Stimulated activated CD8-positive, alpha-beta memory T cell treated with anti-CD3 and anti-CD28 coated beads, Interleukin-4, amount 100 ng/mL, for 48 hours (primary cell): ENCODE results near the gene RNASET2.

Experiments
- DNase-seq: peaks from one replicate; pipeline ENCODE4 v3.0.0-alpha.2; 2020

Gene RNASET2, protein sequence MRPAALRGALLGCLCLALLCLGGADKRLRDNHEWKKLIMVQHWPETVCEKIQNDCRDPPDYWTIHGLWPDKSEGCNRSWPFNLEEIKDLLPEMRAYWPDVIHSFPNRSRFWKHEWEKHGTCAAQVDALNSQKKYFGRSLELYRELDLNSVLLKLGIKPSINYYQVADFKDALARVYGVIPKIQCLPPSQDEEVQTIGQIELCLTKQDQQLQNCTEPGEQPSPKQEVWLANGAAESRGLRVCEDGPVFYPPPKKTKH

DNA sequence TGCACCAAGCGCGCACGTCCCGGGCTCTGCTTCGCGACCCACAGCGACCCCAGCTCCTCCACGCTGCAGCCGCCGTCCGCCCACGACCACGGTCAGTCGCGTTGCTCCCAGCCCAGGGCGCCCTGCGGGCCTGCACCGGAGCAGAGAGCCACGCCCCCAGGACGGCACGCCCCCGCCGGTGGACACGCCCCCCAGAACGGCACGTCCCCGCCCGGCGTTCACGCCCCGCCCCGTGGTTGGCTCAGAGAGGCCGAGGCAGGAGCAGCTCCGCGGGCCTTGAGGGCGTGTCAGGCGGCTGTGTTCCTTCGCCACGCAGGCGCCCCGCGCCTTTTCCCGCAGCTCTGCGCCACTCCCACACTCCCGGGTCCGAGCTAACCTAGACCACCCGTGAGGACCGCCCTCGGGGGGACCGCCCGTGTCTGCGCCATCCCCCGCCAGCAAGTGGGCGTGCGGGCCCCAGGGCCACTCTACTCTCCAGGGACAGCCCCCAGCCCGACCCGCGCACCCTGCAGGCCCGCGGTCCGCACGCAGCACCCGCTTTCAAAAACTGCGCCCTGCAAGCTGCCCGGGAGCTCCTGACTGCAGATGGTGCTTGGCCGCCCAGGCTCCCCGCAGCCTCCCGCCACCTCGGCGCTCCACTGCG is at the start of gene RNASET2:
RNASET2 (minus strand) TSS at position 107 of the 643 bp plus-strand sequence. CDS start 368 bp downstream, outside the sequence.
- peak; percentile 100 for DNase-seq

DNA sequence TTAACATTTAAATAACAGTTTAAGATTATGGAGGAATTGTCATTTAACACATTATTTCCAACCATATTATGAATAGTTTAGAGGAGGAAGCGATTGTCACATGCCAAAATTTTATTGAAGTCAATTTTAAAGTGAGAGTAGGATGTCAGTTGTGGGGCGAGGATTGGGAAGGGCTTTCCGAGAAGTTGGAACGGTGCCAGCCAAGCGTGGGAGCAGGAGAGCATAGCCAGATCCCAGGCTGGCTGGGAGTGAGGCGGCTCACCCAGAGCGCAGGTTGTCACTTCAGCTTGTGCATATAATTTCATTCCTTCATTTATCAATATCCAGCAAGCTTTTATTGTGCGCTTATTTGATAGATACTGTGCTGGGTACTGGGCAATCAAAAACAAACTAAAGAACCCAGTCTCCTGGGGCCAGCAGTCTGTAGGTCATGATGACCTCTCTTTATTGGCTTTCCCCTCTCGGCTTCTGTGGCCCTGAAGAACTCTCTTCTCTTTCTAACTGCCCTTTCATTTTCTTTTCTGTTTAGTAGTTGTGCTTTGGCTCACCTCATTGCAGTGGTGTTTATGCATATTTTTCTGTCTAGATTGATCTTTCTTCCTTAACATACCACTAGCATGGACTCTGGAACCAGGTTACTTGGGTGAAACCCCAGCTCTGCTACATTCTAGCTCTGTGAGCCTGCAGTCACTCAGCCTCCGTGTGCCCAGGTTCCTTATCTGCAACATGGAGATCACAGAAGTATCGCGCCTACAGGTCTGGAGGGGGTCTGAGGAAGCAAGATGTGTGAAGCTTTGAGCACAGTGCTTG is 49.2 kb upstream of the RNASET2 start:
- DNase-seq: no peak

- no peak for DNase-seq
Measured at GRCh38 chr6:167000759-167001158, 44.4 kb upstream of the RNASET2 start.

GRCh38 chr6:166999884-167000253 is 43.5 kb upstream of the RNASET2 start:
- DNase-seq: no peak

DNA sequence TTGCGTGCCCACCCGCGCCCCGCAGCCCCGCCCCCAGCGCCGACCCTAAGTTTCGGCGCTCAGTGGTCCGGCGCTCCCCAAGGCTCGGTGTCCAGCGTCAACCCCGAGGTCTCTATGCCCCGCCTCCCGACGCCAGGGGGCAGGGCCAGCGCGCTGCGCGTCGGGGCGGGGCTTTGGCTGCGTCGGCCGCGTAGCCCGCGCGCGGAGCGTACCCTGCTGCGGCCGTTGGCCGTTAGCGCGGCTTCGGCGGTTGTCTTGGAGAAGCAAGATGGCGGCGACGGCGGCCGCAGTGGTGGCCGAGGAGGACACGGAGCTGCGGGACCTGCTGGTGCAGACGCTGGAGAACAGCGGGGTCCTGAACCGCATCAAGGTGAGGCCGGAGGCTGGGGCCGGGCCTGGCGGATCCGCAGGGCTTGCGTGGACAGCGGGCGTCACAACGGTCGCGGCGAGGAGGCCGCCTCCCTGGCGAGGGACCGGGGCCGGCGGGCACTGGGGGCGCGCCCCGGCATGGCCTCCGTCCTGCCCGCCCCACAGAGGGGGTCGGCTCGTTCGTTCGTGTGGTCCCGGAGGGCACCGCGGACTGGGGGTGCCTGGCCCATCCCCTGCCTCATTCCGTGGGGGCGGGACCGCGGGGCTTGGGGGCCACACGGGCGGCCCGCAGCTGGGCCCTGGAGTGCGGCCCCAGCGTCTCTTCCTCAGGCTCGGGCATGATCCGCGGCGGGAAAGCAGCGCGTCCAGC is 43.0 kb upstream of the RNASET2 start, which contains the start of gene CEP43:
CEP43 (plus strand) TSS at position 253 of the 739 bp plus-strand sequence; CDS start at position 269, 16 bp downstream.
- DNase-seq: peak; percentile 92

DNA sequence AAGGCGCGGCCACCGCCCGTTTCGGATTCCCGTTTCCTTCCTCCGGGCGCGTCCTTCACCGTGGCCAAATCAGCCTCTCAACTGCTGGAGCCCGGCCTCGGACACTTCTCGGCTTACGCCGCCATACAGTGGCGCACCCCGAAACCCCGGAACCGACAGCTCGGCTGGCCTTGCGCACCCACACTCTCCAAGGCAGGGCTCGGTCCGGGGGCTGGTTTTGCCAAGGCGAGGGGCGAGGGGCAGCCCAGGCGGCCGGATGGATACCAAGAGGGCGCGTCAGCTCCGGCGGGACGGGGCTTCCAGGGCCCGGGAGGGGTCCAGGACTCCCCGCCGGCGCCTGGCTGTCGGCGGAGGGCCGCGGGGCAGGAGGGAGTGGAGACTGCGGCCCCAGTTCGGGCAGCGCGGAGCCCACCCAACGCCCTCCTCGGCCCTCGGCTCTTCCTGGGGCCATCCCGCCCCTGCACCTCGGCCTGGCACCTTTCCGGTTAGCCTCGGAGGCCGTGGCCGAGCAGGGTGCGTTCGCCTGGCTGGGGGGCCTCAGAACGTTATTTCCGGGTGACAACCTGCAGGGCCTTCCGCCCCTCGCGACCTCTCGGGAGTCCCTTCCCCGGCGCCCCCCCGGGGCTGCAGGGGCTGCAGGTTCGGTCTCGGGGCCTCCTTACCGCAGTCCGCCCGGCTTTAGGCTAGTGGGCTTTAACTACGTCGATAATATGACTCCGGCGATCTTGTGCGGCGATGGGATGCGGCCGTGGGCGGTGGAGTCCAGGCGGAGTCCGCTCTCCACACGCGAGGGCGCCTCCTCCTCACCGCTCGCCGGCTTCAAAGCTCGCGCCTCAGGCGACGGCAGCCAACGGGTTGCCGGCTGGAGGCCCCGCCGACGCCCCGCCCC is 42.1 kb upstream of the RNASET2 start:
- DNase-seq: peak; percentile 42

DNA sequence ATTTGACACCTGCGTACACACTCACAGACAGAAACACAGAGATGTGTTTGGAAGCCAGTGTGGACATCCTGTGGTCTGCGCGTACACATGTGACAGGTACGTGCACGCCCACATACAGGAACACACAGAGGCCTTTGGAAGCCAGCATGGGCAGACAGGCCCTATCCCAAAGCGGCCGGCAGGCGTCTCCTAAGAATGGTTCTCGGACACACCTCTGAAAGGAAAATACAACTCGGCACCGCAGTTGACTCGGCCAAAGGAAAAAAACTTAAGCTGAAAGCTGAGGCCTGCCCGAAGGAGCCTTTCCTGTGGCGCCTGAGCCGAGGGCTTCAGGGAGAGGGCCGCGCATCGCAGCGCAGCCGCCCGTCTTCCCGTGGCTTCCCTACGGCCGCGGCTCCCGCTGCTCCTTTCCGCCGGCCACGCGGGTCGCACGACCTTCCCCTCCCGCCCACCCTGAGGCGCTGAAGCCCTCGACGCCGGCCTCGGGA is 41.5 kb upstream of the RNASET2 start:
- DNase-seq: peak; percentile 68

DNA sequence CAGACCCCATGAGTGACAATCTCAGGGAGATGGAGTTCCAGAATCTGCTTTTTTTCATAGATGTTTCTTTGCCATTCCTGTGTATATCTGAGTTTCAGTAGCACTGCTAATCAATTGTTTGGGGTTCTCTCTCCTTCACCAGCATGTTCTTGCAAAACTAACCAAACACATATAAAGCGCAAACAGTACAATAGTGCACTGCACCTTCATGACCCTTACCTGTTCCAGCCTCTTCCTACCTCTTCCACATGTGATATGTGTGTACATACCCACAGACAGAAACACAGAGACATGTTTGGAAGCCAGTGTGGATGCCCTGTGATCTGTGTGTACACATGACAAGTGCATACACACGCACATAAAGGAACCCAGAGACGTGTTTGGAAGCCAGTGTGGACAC is 41.0 kb upstream of the RNASET2 start:
- DNase-seq: no peak

DNA sequence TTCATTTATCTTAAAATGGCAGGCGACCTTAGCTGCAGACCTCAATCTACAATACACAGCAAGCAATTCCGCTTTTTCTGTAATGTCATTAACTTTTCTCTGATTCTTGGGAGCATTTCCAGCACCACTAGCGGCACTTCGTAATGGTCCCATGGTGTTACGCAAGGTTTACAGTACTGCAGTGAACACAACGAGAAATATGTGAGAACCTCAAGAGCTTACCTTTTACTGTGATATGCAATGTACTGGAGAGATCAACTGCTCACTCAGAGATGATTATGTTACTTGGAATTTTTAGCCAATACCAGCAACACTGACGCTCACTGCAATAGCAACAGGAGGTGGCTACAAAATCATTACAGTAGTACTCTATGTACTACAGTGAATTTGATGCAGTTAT is 40.1 kb upstream of the RNASET2 start:
- DNase-seq: no peak

DNA sequence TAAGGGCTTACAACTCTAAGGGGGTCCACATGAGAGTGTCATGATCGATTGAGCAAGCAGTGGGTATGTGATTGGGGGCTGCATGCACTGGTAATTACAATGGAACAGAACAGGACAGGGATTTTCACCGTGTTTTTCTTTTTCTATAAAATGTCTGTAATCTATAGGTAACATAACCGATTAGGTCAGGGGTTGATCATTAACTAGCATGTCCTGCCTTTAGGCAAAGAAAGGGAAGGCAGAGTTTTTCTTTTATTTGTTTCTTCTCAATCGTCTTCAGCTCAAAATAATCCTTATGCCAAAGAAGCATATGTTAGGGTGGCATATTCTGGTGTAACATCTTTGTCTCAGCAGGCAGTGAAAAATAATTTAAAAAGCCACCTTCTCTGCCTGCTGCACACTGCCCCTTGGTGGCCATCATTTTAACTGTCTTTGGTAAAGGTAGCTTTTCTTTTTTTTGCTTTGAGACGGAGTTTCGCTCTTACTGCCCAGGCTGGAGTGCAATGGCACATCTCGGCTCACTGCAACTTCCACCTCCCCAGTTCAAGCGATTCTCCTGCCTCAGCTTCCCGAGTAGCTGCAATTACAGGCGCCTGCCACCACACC is 33.2 kb upstream of the RNASET2 start:
- DNase-seq: peak; percentile 42

DNA sequence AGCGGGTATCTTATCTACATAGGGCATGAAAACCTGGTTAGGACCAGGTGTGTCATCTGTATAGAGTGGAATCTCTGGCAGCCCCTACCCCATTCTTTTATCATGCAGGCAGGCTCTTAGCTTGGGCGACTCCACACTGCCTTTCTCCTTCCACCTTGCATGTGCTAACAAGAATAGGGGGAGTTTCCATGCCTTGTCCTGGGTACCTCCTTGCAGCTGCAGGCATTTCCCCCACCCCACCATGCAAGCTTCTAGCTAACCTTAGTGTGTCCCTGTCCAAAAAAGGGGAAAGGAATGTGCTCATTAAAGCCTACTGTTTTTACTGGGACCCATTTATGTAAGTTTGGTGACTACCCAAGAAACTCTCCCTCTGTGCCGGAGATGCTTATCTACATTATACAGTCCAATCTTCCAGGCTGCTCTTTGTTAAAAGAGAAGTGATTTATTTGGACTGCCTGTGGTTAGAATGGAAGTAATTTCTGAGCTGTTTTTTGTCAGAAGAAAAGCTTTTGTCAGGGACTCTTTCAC is 32.4 kb upstream of the RNASET2 start:
- DNase-seq: no peak

- DNase-seq: no peak
Measured at GRCh38 chr6:166987930-166988329, 31.6 kb upstream of the RNASET2 start.

- DNase-seq: no peak
Measured at GRCh38 chr6:166987448-166987847, 31.1 kb upstream of the RNASET2 start.

DNA sequence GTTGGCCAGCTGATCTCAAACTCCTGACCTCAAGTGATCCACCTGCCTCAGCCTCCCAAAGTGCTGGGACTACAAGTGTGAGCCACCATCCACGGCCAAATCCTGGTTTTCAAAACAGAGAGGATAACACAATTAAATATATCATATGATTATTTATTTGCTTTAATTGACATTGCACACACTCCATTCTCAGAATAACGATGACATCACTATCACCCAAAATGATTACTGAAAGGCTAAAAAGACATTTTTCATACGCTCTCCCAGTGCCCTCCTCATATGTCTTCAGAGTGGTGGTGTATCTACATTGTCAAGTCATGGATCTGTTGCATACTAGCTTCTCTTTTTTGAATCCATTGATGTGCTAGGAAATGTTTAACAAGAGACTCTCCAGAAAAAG is 24.4 kb upstream of the RNASET2 start:
- DNase-seq: no peak

DNA sequence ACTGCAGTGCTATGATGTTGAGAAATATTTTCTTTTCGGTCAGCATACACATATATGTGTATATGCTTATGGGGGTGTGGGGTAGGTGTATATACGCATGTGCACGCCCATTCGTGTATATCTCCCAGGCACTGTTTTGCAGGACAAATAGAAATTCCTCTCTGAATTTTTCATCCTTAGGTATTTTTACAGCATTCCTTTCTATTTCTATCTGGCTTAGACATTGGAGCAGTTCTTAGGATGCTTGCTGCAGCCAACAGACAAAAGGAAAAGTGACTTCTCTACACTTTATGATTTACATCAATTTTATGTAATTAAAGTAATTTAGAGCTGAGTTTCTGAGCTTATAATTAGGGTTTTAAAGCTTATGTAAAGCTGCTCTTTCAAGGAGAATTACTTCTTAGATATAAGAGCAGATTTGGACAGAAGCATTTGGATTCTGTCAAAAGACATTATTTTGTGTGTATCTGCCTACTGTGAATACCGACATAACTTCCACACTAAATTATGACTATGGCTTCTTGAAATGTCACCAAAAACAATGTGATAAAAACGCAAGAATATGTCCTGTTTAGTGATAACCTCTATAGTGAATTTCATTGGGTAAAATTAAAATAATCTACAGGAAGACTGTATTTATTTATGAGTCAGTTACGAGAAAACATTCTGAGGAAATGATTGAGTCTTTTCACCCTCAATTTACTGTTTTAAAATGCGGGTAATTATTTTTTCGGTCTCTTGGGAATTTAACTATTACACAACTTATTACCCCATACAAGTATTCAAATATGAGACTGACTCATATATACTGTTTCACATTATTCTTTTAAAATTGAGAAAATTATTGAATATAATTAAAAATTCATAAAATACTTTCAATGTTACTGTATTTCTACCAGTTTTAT is 21.5 kb upstream of the RNASET2 start:
- no peak for DNase-seq

GRCh38 chr6:166976636-166977035 is 20.3 kb upstream of the RNASET2 start:
- DNase-seq: no peak

DNA sequence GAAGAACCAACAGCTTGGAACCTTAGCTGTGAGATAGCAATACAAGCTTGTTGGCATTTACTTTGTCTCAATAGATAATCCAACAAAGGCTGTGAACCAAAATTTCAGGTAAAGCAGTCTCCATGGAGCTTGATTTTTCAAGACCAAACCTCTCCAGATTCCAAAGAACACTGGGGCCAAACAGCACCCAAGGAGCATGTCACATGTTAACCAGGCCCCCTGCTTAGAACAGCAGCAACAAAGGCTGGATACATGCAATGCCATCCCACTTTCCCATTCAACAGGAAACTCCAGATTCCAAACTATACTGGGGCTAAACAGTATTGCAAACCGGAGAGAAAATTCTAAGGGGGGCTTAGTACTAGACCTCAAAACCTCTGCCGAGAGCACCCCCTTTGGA is 15.8 kb upstream of the RNASET2 start:
- no peak for DNase-seq

DNA sequence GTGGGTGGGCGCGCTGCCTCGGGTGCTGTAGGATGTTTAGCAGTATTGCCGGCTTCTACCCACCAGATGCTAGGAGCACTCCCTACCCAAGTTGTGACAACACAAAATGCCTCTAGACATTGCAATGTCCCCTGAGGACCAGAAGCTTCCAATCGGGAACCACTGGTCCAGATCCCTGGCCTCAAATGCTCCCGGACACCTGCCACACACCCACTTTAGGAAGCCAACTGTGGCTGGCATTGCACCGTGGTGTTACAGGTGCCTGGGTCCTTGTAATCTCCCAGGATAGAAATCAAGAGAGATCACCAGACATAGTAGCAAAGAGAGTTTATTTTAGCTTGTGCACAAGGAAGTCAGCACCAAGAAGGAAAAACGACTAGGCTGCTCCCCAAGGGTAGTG is 14.9 kb upstream of the RNASET2 start:
- no peak for DNase-seq

DNA sequence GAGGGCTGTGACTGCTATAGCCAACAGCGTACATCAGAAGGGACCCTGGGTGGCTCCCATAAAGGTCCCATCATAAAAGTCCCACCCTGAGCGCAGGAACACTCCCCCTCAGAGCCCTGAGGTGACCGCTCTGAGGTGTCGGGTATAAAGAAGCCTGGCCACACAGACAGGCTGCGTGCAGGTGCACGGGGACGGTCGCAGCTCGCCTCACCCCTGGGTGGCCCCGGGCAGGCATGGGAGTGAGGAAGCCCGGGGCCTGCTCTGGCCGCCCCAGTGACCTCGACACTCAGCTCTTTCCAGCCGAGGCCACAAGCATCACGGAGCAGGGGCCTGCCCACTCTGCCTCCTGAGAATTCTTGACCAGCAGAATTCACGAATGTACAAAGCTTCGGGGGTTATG is 14.4 kb upstream of the RNASET2 start:
- DNase-seq: no peak

DNA sequence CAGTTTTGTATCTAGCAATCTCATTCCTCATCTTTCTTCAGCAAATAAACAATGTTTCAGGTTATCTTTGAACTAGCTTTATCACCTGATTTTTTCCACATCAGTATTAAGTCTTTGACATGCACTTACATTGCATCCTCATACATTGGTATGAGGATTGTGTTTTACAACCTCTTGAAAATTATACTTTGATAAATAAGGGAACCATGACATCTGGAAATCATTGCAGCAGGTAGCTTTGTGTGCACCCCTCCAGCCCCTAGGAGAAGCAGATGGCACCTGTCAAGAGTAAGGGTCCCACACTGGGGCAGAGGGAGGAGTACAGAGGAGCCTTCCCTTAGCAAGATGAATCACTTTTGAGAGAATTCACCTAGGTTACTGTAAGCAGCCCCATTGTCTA is 13.7 kb upstream of the RNASET2 start:
- no peak for DNase-seq
